CD4-positive, CD25-positive, alpha-beta regulatory T cell (primary cell): ENCODE results near the gene RBCK1. TPM values are rescaled to one million over a fixed set of nuclear protein-coding genes. Genes with fewer than 3 reads are reported as not detected.
A peak's percentile ranks its signal among the peaks of the same experiment; 100 is the strongest.
"Not testable (repeated sequence)": the region's sequence is repeated elsewhere in the genome, so short reads cannot be mapped to it uniquely, and the experiment has no call there.

Experiments
- ATAC-seq, 2 donors: fragments of 150-1000 bp; cut with Tn5 transposase; one replicate each; pipeline ENCODE4 v1.10.0; 2021; ENCODE audit warnings: low read depth in 2 of 2, moderate number of reproducible peaks in 2 of 2, moderate library complexity in 1 of 2
- DNase-seq, 3 donors: peaks; one replicate each; pipeline versions ENCODE4 v3.0.0 to v3.0.0-alpha.2; 2012 to 2022; ENCODE audit warnings: mixed read lengths in 1 of 3
- H3K27ac ChIP-seq: one replicate; pipeline ENCODE4 v1.7.0; 2013; ENCODE audit warnings: mild to moderate bottlenecking, low read length; ENCODE audit not compliant: insufficient read depth, poor library complexity, severe bottlenecking
- H3K27me3 ChIP-seq: one replicate; pipeline ENCODE4 v1.7.0; 2013; ENCODE audit warnings: low read length; ENCODE audit not compliant: control insufficient read depth, insufficient read depth
- H3K36me3 ChIP-seq: one replicate; pipeline ENCODE4 v1.7.0; 2013; ENCODE audit warnings: mild to moderate bottlenecking, low read length, moderate library complexity; ENCODE audit not compliant: control insufficient read depth, insufficient read depth
- H3K4me1 ChIP-seq: 2 replicates; pipeline ENCODE4 v1.7.0; 2013; ENCODE audit warnings: mild to moderate bottlenecking, low read length; ENCODE audit not compliant: insufficient read depth, control insufficient read depth, poor library complexity, severe bottlenecking
- H3K4me3 ChIP-seq: one replicate; pipeline ENCODE4 v1.7.0; 2013; ENCODE audit warnings: low read depth, mild to moderate bottlenecking, low read length, moderate library complexity
- H3K9me3 ChIP-seq, 2 experiments: 1 replicate in 1 of 2; 2 replicates in 1 of 2; pipeline ENCODE4 v1.7.0; 2013; ENCODE audit warnings: low read length in 2 of 2, mild to moderate bottlenecking in 1 of 2, moderate library complexity in 1 of 2; ENCODE audit not compliant: control insufficient read depth in 2 of 2
- H3K27ac Mint-ChIP-seq, 3 donors: one replicate each; pipeline ENCODE4 v1.8.0; 2020 to 2022; ENCODE audit warnings: mild to moderate bottlenecking in 3 of 3, mixed read lengths in 3 of 3, moderate library complexity in 2 of 3
- H3K27me3 Mint-ChIP-seq: one replicate; pipeline ENCODE4 v1.8.0; 2022; ENCODE audit warnings: mild to moderate bottlenecking, mixed read lengths
- H3K36me3 Mint-ChIP-seq: one replicate; pipeline ENCODE4 v1.8.0; 2020; ENCODE audit warnings: mixed read lengths
- H3K4me1 Mint-ChIP-seq, 4 donors: one replicate each; pipeline ENCODE4 v1.8.0; 2020 to 2022; ENCODE audit warnings: mixed read lengths in 4 of 4, mild to moderate bottlenecking in 1 of 4
- H3K4me3 Mint-ChIP-seq, 4 donors: one replicate each; pipeline ENCODE4 v1.8.0; 2020 to 2022; ENCODE audit warnings: mild to moderate bottlenecking in 4 of 4, mixed read lengths in 4 of 4, moderate library complexity in 3 of 4
- H3K9me3 Mint-ChIP-seq, 7 donors: one replicate each; pipeline ENCODE4 v1.8.0; 2020 to 2022; ENCODE audit warnings: mixed read lengths in 7 of 7, mild to moderate bottlenecking in 3 of 7, moderate library complexity in 2 of 7
- polyA plus RNA-seq, 4 donors: library from polyadenylated mRNA; unstranded; fragments of 300-500 nt; fragmentation: Illumina TruSeq; gene quantifications; one replicate each; pipeline ENCODE4 v1.2.3, GENCODE V29; 2021
- total RNA-seq: library from RNA; stranded (reverse); gene quantifications from one replicate; pipeline ENCODE4 v1.2.3, GENCODE V29; 2022

Gene RBCK1
- total and polyA plus RNA-seq, 5 donors from 2014 or later, result 87.5 to 115 (median 93.5) TPM

DNA sequence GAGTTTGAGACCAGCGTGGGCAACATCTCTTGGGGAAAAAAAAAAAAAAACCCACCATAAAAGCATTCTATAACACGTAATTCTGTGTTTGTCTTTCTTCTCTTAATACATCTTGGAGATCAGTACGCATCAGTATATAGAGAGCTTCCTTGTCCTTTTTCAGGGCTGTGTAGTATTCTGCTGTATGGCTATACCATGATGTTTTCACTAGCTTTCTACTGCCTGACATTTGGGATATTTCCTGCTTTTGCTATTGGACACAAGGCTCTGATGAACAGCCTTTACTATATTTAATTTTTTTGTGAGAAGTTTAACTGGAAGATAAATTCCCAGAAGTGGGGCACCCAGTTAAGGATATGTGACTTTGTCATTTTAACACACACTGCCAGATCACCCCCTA, 20.6 kb upstream of the RBCK1 start:
- Mint-ChIP-seq H3K36me3 (peaks cover 38% of the 10 kb centered on the region), H3K27ac (no peak overlapping the region)

DNA sequence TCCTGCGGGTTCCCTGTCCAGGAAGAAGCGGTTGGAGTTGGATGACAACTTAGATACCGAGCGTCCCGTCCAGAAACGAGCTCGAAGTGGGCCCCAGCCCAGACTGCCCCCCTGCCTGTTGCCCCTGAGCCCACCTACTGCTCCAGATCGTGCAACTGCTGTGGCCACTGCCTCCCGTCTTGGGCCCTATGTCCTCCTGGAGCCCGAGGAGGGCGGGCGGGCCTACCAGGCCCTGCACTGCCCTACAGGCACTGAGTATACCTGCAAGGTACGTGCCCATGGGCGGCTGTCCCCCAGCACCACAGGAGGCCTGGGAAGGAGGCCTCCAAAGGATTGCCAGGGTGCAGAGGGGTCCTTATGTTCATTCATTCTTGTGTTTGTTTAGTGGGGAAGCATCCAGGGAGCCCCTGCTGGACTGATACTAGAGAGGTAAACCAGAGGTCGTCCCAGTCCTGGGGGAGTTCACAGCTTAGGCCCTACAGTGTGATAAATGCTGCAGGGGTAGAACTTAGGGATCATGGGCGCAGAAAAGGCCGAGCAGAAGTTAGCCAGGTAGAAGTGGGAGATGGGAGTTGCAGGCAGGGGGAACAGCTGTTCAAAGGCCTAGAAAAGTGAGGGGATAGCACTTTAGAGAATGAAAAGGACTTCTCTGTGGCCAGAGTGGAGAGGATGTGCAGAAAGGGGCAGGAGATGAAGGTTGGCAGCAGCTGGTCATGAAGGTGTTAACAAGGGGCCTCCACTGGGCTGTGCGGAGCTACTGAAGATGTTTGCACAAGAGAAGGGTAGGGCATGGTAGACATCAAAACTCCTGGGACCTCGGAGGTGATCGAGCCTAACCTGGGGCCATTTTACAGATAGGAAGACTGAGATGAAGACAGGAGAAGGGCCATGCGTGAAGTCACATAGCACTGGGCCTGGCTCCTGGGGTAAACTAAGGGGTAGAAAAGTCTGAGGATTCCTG, 19.8 kb upstream of the RBCK1 start:
- Mint-ChIP-seq H3K27ac (peak overlapping the region in 1 of 3 donors; percentile 32), H3K36me3 (peaks cover 42% of the 10 kb centered on the region), H3K4me1 (peaks cover 4 to 18% (median 12%) of the 10 kb centered on the region in 4 donors), H3K27me3 (no peaks in the 10 kb centered on the region), H3K9me3 (no peaks in the 10 kb centered on the region), H3K4me3 (peak overlapping the region in 1 of 4 donors; percentile 38)
- no peaks in the 10 kb centered on the region for H3K4me1 ChIP-seq
- no peaks in the 10 kb centered on the region for H3K9me3 ChIP-seq
- ATAC-seq (no peak), DNase-seq (no peak)
- no peaks in the 10 kb centered on the region for H3K27me3 ChIP-seq
- H3K36me3 ChIP-seq, result peaks cover 48% of the 10 kb centered on the region
- H3K4me3 ChIP-seq, result no peak overlapping the region
- H3K27ac ChIP-seq, result no peak overlapping the region

More for the DNA sequence above, 20.6 kb upstream of the RBCK1 start:
- Mint-ChIP-seq H3K27me3 (peaks cover 5% of the 10 kb centered on the region), H3K4me1 (peaks cover 9 to 25% (median 17%) of the 10 kb centered on the region in 4 donors), H3K4me3 (no peak overlapping the region), H3K9me3 (no peaks in the 10 kb centered on the region)
- Histone ChIP-seq H3K9me3 (no peaks in the 10 kb centered on the region), H3K4me1 (no peaks in the 10 kb centered on the region), H3K27ac (no peak overlapping the region), H3K36me3 (peaks cover 43% of the 10 kb centered on the region), H3K27me3 (no peaks in the 10 kb centered on the region), H3K4me3 (no peak overlapping the region)
- ATAC-seq, result no peak
- no peak for DNase-seq

DNA sequence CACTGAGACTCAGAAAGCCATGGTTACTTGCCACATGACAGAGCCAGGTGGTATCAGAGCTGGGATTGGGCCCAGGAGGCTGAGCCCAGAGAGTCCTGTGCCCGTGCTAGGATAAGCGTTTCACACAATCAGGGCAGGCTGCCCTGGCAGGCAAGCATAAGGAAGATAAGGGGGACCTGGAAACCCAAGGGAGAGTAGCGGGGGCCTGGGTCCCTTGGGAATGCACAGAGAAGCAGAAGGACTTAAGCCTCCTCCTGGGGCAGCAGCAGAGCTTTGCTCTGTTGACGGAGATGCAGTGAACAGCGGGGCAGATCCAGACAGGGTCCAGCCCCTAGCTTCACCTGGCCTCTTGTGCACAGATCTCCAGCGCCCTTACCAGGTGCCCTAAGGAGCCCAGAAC, 18.9 kb upstream of the RBCK1 start:
- Mint-ChIP-seq H3K9me3 (no peaks in the 10 kb centered on the region), H3K36me3 (peaks cover 46% of the 10 kb centered on the region), H3K4me3 (no peak overlapping the region), H3K27me3 (no peaks in the 10 kb centered on the region), H3K4me1 (peaks cover 4 to 9% (median 4%) of the 10 kb centered on the region in 4 donors), H3K27ac (no peak overlapping the region)
- Histone ChIP-seq H3K4me1 (no peaks in the 10 kb centered on the region), H3K4me3 (no peak overlapping the region), H3K27me3 (no peaks in the 10 kb centered on the region), H3K27ac (no peak overlapping the region), H3K9me3 (no peaks in the 10 kb centered on the region), H3K36me3 (peaks cover 55% of the 10 kb centered on the region)
- DNase-seq (no peak), ATAC-seq (no peak)

DNA sequence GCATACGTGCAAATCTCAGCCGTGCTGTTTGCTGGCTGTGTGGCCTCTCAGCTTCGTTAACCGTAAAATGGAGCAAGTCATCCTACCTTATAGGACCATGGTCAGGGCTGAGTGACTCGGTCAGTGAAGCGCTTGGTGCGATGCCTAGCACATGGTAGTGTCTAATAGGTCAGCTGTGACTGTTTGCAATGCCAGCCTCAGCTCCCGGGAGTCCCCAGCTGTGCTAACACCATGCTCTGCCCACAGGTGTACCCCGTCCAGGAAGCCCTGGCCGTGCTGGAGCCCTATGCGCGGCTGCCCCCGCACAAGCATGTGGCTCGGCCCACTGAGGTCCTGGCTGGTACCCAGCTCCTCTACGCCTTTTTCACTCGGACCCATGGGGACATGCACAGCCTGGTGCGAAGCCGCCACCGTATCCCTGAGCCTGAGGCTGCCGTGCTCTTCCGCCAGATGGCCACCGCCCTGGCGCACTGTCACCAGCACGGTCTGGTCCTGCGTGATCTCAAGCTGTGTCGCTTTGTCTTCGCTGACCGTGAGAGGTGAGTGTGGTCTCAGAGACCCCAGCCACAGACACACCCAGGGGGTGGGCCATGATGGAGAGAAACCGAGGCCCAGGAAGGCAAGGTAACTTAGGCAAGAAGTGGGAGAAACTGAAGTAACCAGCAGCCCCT, 16.9 kb upstream of the RBCK1 start:
- Mint-ChIP-seq H3K4me3 (no peak overlapping the region), H3K4me1 (peaks cover 0 to 2% (median under 1%) of the 10 kb centered on the region in 4 donors), H3K9me3 (no peaks in the 10 kb centered on the region), H3K36me3 (peaks cover 39% of the 10 kb centered on the region), H3K27me3 (no peaks in the 10 kb centered on the region), H3K27ac (no peak overlapping the region)
- peaks cover 73% of the 10 kb centered on the region for H3K36me3 ChIP-seq
- no peak overlapping the region for H3K27ac ChIP-seq
- H3K27me3 ChIP-seq, result no peaks in the 10 kb centered on the region
- ATAC-seq, result no peak
- DNase-seq, result no peak
- no peaks in the 10 kb centered on the region for H3K9me3 ChIP-seq
- H3K4me3 ChIP-seq, result no peak overlapping the region
- H3K4me1 ChIP-seq, result no peaks in the 10 kb centered on the region

DNA sequence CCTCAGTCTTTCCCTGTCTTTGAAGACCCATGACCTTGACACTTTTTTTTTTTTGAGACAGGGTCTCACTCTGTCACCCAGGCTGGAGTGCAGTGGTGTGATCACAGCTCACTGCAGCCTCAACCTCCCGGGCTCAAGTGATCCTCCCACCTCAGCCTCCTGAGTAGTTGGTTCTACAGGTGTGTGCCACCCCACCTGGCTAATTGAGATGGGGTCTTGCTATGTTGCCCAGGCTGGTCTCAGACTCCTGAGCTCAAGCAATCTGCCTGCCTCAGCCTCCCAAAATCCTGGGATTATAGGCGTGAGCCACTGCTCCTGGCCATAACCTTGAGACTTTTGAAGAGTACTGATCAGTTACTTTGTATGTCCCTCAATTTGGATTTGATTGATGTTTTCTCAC, 14.8 kb upstream of the RBCK1 start:
- H3K36me3 ChIP-seq, result peaks cover 84% of the 10 kb centered on the region
- not testable (repeated sequence) for H3K4me3 ChIP-seq, H3K4me1 Mint-ChIP-seq, DNase-seq, H3K4me1 ChIP-seq, H3K9me3 ChIP-seq, ATAC-seq, H3K27ac Mint-ChIP-seq, H3K9me3 Mint-ChIP-seq, H3K27ac ChIP-seq, H3K27me3 Mint-ChIP-seq, H3K27me3 ChIP-seq, H3K4me3 Mint-ChIP-seq
- H3K36me3 Mint-ChIP-seq, result peaks cover 45% of the 10 kb centered on the region

DNA sequence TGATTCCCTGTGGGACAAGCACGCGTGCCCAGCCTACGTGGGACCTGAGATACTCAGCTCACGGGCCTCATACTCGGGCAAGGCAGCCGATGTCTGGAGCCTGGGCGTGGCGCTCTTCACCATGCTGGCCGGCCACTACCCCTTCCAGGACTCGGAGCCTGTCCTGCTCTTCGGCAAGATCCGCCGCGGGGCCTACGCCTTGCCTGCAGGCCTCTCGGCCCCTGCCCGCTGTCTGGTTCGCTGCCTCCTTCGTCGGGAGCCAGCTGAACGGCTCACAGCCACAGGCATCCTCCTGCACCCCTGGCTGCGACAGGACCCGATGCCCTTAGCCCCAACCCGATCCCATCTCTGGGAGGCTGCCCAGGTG, 11.9 kb upstream of the RBCK1 start:
- no peaks in the 10 kb centered on the region for H3K4me1 ChIP-seq
- H3K36me3 Mint-ChIP-seq, result peaks cover 34% of the 10 kb centered on the region
- H3K27ac Mint-ChIP-seq, result no peak overlapping the region
- H3K4me1 Mint-ChIP-seq, result peaks cover 0 to 5% (median 0%) of the 10 kb centered on the region in 4 donors
- no peak overlapping the region for H3K4me3 ChIP-seq
- no peaks in the 10 kb centered on the region for H3K9me3 Mint-ChIP-seq
- no peak overlapping the region for H3K4me3 Mint-ChIP-seq
- H3K27me3 Mint-ChIP-seq, result no peaks in the 10 kb centered on the region
- DNase-seq (no peak), ATAC-seq (no peak)
- no peaks in the 10 kb centered on the region for H3K9me3 ChIP-seq
- no peaks in the 10 kb centered on the region for H3K27me3 ChIP-seq
- peaks cover 59% of the 10 kb centered on the region for H3K36me3 ChIP-seq
- no peak overlapping the region for H3K27ac ChIP-seq

DNA sequence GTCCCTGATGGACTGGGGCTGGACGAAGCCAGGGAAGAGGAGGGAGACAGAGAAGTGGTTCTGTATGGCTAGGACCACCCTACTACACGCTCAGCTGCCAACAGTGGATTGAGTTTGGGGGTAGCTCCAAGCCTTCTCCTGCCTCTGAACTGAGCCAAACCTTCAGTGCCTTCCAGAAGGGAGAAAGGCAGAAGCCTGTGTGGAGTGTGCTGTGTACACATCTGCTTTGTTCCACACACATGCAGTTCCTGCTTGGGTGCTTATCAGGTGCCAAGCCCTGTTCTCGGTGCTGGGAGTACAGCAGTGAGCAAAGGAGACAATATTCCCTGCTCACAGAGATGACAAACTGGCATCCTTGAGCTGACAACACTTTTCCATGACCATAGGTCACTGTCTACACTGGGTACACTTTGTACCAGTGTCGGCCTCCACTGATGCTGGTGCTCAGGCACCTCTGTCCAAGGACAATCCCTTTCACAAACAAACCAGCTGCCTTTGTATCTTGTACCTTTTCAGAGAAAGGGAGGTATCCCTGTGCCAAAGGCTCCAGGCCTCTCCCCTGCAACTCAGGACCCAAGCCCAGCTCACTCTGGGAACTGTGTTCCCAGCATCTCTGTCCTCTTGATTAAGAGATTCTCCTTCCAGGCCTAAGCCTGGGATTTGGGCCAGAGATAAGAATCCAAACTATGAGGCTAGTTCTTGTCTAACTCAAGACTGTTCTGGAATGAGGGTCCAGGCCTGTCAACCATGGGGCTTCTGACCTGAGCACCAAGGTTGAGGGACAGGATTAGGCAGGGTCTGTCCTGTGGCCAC, 11.3 kb upstream of the RBCK1 start:
- Mint-ChIP-seq H3K4me3 (no peak overlapping the region), H3K27ac (no peak overlapping the region), H3K4me1 (peaks cover 0 to 7% (median 3%) of the 10 kb centered on the region in 4 donors), H3K9me3 (no peaks in the 10 kb centered on the region), H3K27me3 (no peaks in the 10 kb centered on the region), H3K36me3 (peaks cover 28% of the 10 kb centered on the region)
- Histone ChIP-seq H3K9me3 (no peaks in the 10 kb centered on the region), H3K4me1 (peaks cover 3% of the 10 kb centered on the region), H3K4me3 (no peak overlapping the region), H3K27ac (no peak overlapping the region), H3K36me3 (peaks cover 55% of the 10 kb centered on the region), H3K27me3 (no peaks in the 10 kb centered on the region)
- ATAC-seq (no peak), DNase-seq (no peak)
